Testis (tissue), 2 donors: ENCODE data around the gene MYH10.

Source experiments
- POLR2A ChIP-seq: fragments of 450-650 bp; IDR thresholded peaks from one replicate; pipeline ENCODE4 v1.6.1; 2017; ENCODE audit warnings: antibody characterized with exemption, mild to moderate bottlenecking, moderate library complexity
- TF ChIP-seq, protein P1 (sequence below), 3 experiments: fragments of 450-650 bp in 2 of 3; fragments of 200-600 bp in 1 of 3; sonication (generic) in 1 of 3; IDR thresholded peaks; one replicate each; pipeline ENCODE4 v1.5.1; 2016 to 2019; ENCODE audit warnings: antibody characterized with exemption in 3 of 3, mild to moderate bottlenecking in 2 of 3, moderate library complexity in 1 of 3

DNA sequence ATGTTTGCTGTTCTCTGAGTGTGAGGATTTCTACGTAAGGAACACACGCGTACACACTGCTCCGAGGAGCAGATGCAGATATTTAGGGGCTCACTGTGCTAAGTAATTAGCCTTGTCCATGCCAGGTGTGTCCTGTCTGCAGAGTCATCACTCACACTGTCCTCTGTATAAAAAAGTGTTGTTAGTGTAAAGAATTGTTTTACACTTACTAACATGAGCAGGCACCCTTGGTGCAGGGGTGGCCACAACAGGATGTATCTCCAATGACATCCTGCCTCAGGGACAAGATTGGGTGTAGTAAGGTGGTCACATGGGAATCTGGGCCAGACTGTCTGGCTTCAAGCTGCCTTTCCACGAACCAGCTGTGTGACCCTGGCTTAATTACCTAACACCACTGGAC lies 130.9 kb downstream of the MYH10 start:
- TF ChIP-seq, protein P1, sequence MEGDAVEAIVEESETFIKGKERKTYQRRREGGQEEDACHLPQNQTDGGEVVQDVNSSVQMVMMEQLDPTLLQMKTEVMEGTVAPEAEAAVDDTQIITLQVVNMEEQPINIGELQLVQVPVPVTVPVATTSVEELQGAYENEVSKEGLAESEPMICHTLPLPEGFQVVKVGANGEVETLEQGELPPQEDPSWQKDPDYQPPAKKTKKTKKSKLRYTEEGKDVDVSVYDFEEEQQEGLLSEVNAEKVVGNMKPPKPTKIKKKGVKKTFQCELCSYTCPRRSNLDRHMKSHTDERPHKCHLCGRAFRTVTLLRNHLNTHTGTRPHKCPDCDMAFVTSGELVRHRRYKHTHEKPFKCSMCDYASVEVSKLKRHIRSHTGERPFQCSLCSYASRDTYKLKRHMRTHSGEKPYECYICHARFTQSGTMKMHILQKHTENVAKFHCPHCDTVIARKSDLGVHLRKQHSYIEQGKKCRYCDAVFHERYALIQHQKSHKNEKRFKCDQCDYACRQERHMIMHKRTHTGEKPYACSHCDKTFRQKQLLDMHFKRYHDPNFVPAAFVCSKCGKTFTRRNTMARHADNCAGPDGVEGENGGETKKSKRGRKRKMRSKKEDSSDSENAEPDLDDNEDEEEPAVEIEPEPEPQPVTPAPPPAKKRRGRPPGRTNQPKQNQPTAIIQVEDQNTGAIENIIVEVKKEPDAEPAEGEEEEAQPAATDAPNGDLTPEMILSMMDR (IDR thresholded peaks at IDR 0.05): no peak
- TF ChIP-seq POLR2A: no peak
